Heart right ventricle (tissue), 16 donors: ENCODE results near the gene DNAJC4. TPM values are rescaled to one million over a fixed set of nuclear protein-coding genes. Genes with fewer than 3 reads are reported as not detected.

Experiments used
- ATAC-seq, 8 donors: fragments of 200-7000 bp; cut with Tn5 transposase; one replicate each; pipeline ENCODE4 v1.9.1; 2020; ENCODE audit warnings: mild to moderate bottlenecking in 8 of 8, moderate library complexity in 8 of 8, moderate number of reproducible peaks in 1 of 8
- DNase-seq, 2 donors: peaks; one replicate each; pipeline ENCODE4 v3.0.0-alpha.2; 2020
- H3K27ac ChIP-seq, 10 donors: fragments of 200-600 bp; sonication (generic) in 2 of 10; one replicate each; pipeline versions ENCODE4 v1.5.0 to v1.8.0; 2020 to 2022; ENCODE audit warnings: mild to moderate bottlenecking in 3 of 10
- H3K27me3 ChIP-seq, 7 donors: fragments of 200-600 bp; one replicate each; pipeline ENCODE4 v1.8.0; 2021 to 2022; ENCODE audit warnings: mild to moderate bottlenecking in 2 of 7
- H3K36me3 ChIP-seq, 9 donors: fragments of 200-600 bp; sonication (generic) in 1 of 9; one replicate each; pipeline versions ENCODE4 v1.5.0 to v1.8.0; 2020 to 2022; ENCODE audit warnings: mild to moderate bottlenecking in 2 of 9
- H3K4me1 ChIP-seq, 9 donors: fragments of 200-600 bp; sonication (generic) in 1 of 9; one replicate each; pipeline versions ENCODE4 v1.5.0 to v1.8.0; 2020 to 2022; ENCODE audit warnings: mild to moderate bottlenecking in 4 of 9
- H3K4me3 ChIP-seq, 10 donors: fragments of 200-600 bp; sonication (generic) in 2 of 10; one replicate each; pipeline versions ENCODE4 v1.5.0 to v1.8.0; 2020 to 2022; ENCODE audit warnings: mild to moderate bottlenecking in 7 of 10, moderate library complexity in 2 of 10
- H3K9me3 ChIP-seq, 11 donors: fragments of 200-600 bp in 10 of 11; sonication (generic) in 2 of 11; one replicate each; pipeline versions ENCODE4 v1.5.0 to v1.8.0; 2013 to 2022; ENCODE audit warnings: mild to moderate bottlenecking in 2 of 11, control low read depth in 1 of 11, moderate library complexity in 1 of 11
- CTCF ChIP-seq, 9 donors: fragments of 200-600 bp; sonication (generic) in 2 of 9; IDR thresholded peaks; one replicate each; pipeline versions ENCODE4 v1.5.0 to v1.8.0; 2021 to 2022; ENCODE audit warnings: antibody characterized with exemption in 9 of 9, mild to moderate bottlenecking in 5 of 9, moderate library complexity in 1 of 9
- whole genome bisulfite sequencing, 2 donors: extraction: QIAGEN DNeasy Blood & Tissue Kit; methylation state at CpG; one replicate each; pipeline ENCODE4 v1.1.7; 2013; ENCODE audit warnings: inconsistent platforms in 1 of 2; 5-methylcytosine and 5-hydroxymethylcytosine counted together
- intact Hi-C, 10 donors: fragments of 100-400 bp; cut with DNase I; formaldehyde crosslinking; loops; one replicate each; pipeline versions ENCODE4 v1.11.1 to v1.14.2; 2022
- polyA plus RNA-seq, 2 donors: library from polyadenylated mRNA; stranded (reverse); fragments of 200-250 nt; gene quantifications; one replicate each; pipeline ENCODE4 v1.2.3, GENCODE V29; 2013
- total RNA-seq, 10 donors: library from RNA; stranded (reverse); fragmentation: NEBNext Ultra II Directional in 3 of 10; extraction: Animal tissue kit (Norgen Biotek cat#: 25700) in 3 of 10; gene quantifications; one replicate each; pipeline versions ENCODE4 v1.2.1 to v1.2.4, GENCODE V29; 2021 to 2023
- donor health status: Arrhythmogenic right ventricular cardiomyopathy.
- donor health status: ischemic (EF 13 %, LVEDD 7.1; RV severe dilation, severe dysfunction).
- donor health status: healthy with polysubstance abuse.
- donor health status: DM: no; HTN: yes; CAD: no.
- donor health status: DM: no; HTN: no; CAD: no.
- donor health status: ischemic (EF 25% LVEDD 6.9; RV normal size, moderate dysfunction).
- donor health status: ischemic (EF 25% LVEDD 5.7; RV mildly dilated, moderate dysfunction).
- donor health status: healthy.
- donor health status: DM: yes; HTN: yes; CAD: no.
- donor health status: Ischemic cardiomyopathy.
- donor health status: ischemic (EF 35%, LVEDD 5.7; RV mildly dilated, moderate dysfunction).
- donor health status: nonischemic (EF 11% LVEDD 7.7; RV severe dilation, severe dysfunction).
- donor health status: DM: yes; HTN: yes; CAD: no.
- donor health status: PGD.
- donor health status: ischemic (EF 29% LVEDD 5.4; RV normal size, mild dysfunction).
- donor health status: nonischemic (EF 23%, LVEDD 6.1; RV moderate dilation, normal function).

The DNAJC4 gene
- total and polyA plus RNA-seq, 12 donors = 46.6 to 173 (median 52.0) TPM

GRCh38 chr11:64250415-64251015 is 20.2 kb downstream of the DNAJC4 start:
- H3K9me3 ChIP-seq = no peaks in the 10 kb centered on the region

DNA sequence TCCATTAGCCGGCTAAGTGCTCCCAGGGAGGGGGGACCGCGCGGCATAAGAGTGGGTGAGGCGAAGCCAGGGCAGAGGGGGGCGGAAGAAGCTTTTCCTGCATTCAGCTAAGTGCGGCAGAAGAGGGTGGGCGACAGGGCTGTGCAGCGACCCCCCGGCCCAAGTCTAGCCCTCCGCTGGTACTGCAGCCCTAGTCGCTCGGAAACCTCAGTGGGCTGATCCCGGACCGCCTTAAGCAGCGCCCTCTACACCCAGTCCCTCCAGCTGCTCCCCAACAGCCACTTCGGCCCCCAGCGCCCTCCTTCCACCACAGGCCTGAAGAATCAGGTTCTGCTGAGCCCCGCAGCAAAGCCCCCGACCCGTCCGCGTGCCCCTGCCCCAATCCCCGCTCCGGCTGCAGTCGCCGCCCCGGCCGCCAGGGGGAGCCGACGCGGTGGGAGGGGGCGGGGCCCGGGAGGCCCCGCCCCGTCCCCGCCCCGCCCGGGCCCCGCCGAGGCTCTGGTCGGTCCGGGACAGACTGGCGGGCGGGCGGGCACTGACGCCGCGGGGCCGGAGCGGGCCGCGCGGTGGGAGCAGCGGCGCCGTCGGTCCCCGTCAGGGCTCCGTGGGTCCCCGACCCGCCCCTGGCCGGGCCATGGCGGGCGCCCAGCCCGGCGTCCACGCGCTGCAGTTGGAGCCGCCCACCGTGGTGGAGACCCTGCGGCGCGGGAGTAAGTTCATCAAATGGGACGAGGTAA is 20.8 kb downstream of the DNAJC4 start, which contains the start of gene PLCB3:
Gene PLCB3 (plus strand): TSS at position 515 of the 737 bp plus-strand sequence. CDS start 120 bp downstream, at position 635.
- intact Hi-C loops = loop anchor here in 3 of 10 donors (1.0 to 5.0 kb wide), 4 partner anchors 16 to 51 kb away; partner anchors contain the start of gene CATSPERZ (in 1 of the 3)
- H3K4me3 ChIP-seq = peak within 1 kb of the TSS; percentile 70 to 93 (median 84)
- H3K27me3 ChIP-seq = no peaks in the 10 kb centered on the region
- peak; percentile 67 to 93 (median 80) for TF ChIP-seq CTCF (IDR thresholded peaks at IDR 0.05)
- peaks cover 0 to 21% (median 9%) of the 10 kb centered on the region in 9 donors for H3K36me3 ChIP-seq
- ATAC-seq (peak; percentile 23 to 80 (median 50)), DNase-seq (peak; percentile 40 to 69)
- H3K9me3 ChIP-seq = no peaks in the 10 kb centered on the region
- peaks cover 4 to 48% (median 41%) of the 10 kb centered on the region in 9 donors for H3K4me1 ChIP-seq
- peak within 1 kb of the TSS; percentile 11 to 87 (median 82) for H3K27ac ChIP-seq
- 1% methylated on average over 55 to 75 of the region's 75 CpGs for WGBS, 2 donors

More at GRCh38 chr11:64250415-64251015, 20.2 kb downstream of the DNAJC4 start:
- peak overlapping the region in 6 of 10 donors; percentile 11 to 85 (median 66) for H3K27ac ChIP-seq
- peaks cover 0 to 14% (median 2%) of the 10 kb centered on the region in 9 donors for H3K36me3 ChIP-seq
- no peak for TF ChIP-seq CTCF (IDR thresholded peaks at IDR 0.05)
- H3K4me1 ChIP-seq = peaks cover 9 to 55% (median 46%) of the 10 kb centered on the region in 9 donors
- ATAC-seq (no peak), DNase-seq (no peak)
- H3K27me3 ChIP-seq = no peaks in the 10 kb centered on the region
- intact Hi-C loops = loop anchor here in 3 of 10 donors (1.0 to 5.0 kb wide), 4 partner anchors 16 to 52 kb away; partner anchors contain the start of gene CATSPERZ (in 1 of the 3)
- 22 to 25% methylated on average over 13 of the region's 13 CpGs for WGBS, 2 donors
- peak overlapping the region in 9 of 10 donors; percentile 72 to 93 (median 84) for H3K4me3 ChIP-seq

DNA sequence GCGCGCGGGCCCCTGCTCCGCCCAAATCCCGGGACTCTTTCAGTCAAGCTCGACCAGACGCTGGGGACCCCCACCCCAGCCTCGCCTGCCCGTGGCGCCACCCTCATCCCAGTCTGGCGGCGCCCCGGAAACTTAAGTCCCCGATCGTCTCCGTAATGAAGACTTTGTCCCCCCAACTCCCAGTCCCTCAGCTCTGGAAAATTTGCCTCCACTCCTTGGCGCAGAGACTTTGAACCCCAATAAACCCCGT is 21.3 kb downstream of the DNAJC4 start:
- no peak for DNase-seq
- H3K27ac ChIP-seq = peak overlapping the region; percentile 11 to 87 (median 82)
- no peak for ATAC-seq
- H3K9me3 ChIP-seq = no peaks in the 10 kb centered on the region
- intact Hi-C loops = loop anchor here in 5 of 10 donors (1.0 to 5.0 kb wide), 4 partner anchors 15 to 51 kb away; partner anchors contain the start of gene CATSPERZ (in 1 of the 5)
- H3K4me3 ChIP-seq = peak overlapping the region; percentile 70 to 93 (median 84)
- H3K36me3 ChIP-seq = peaks cover 0 to 26% (median 14%) of the 10 kb centered on the region in 9 donors
- TF ChIP-seq CTCF (IDR thresholded peaks at IDR 0.05) = no peak
- H3K27me3 ChIP-seq = no peaks in the 10 kb centered on the region
- H3K4me1 ChIP-seq = peaks cover 4 to 47% (median 41%) of the 10 kb centered on the region in 9 donors
- 1 to 3% methylated on average over 18 of the region's 18 CpGs for WGBS, 2 donors
